ENCODE measurements around the gene ZNF747. TPM values are rescaled to one million over a fixed set of nuclear protein-coding genes. Genes with fewer than 3 reads are reported as not detected.
A peak's percentile ranks its signal among the peaks of the same experiment; 100 is the strongest.

The ZNF747 gene
- 9.7 TPM for total RNA-seq (ENCODE audit: unreplicated experiment)
- long read RNA-seq, partial matches to known transcripts: 0 of 3 reads
- long read RNA-seq, other reads (novel, unspliced or antisense): 1 of 3 reads

- H3K9me3 Mint-ChIP-seq (ENCODE audit: unreplicated experiment): no peaks in the 10 kb centered on the region
- peak within 1 kb of the TSS; percentile 97 for H3K27ac Mint-ChIP-seq (ENCODE audit: unreplicated experiment)
- peak; percentile 81 for DNase-seq (ENCODE audit: low spot score)
- H3K27me3 Mint-ChIP-seq (ENCODE audit: unreplicated experiment): peaks cover 2% of the 10 kb centered on the region
- H3K4me3 Mint-ChIP-seq (ENCODE audit: unreplicated experiment): peak within 1 kb of the TSS; percentile 96
- peaks cover 18% of the 10 kb centered on the region for H3K4me1 Mint-ChIP-seq (ENCODE audit: unreplicated experiment)
- TF ChIP-seq, protein P1, sequence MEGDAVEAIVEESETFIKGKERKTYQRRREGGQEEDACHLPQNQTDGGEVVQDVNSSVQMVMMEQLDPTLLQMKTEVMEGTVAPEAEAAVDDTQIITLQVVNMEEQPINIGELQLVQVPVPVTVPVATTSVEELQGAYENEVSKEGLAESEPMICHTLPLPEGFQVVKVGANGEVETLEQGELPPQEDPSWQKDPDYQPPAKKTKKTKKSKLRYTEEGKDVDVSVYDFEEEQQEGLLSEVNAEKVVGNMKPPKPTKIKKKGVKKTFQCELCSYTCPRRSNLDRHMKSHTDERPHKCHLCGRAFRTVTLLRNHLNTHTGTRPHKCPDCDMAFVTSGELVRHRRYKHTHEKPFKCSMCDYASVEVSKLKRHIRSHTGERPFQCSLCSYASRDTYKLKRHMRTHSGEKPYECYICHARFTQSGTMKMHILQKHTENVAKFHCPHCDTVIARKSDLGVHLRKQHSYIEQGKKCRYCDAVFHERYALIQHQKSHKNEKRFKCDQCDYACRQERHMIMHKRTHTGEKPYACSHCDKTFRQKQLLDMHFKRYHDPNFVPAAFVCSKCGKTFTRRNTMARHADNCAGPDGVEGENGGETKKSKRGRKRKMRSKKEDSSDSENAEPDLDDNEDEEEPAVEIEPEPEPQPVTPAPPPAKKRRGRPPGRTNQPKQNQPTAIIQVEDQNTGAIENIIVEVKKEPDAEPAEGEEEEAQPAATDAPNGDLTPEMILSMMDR (IDR thresholded peaks at IDR 0.05; ENCODE audit: unreplicated experiment): no peak
- H3K36me3 Mint-ChIP-seq (ENCODE audit: low read depth, unreplicated experiment): peaks cover 16% of the 10 kb centered on the region
Observed at GRCh38 chr16:30534368-30535105, at the start of gene ZNF747. TSS of gene ZNF747 (minus strand) at chr16:30534858. CDS start at chr16:30534679, 179 bp downstream.

GRCh38 chr16:30582611-30583340 lies 48.1 kb upstream of the ZNF747 start:
- Mint-ChIP-seq H3K9me3 (ENCODE audit: unreplicated experiment) (no peaks in the 10 kb centered on the region), H3K4me1 (ENCODE audit: unreplicated experiment) (peaks cover 24% of the 10 kb centered on the region), H3K27ac (ENCODE audit: unreplicated experiment) (peak overlapping the region; percentile 21), H3K4me3 (ENCODE audit: unreplicated experiment) (peak overlapping the region; percentile 60), H3K27me3 (ENCODE audit: unreplicated experiment) (peaks cover 3% of the 10 kb centered on the region), H3K36me3 (ENCODE audit: low read depth, unreplicated experiment) (peaks cover 18% of the 10 kb centered on the region)
- TF ChIP-seq, protein P1 (IDR thresholded peaks at IDR 0.05; ENCODE audit: unreplicated experiment): no peak
- no peak for DNase-seq (ENCODE audit: low spot score)

DNA sequence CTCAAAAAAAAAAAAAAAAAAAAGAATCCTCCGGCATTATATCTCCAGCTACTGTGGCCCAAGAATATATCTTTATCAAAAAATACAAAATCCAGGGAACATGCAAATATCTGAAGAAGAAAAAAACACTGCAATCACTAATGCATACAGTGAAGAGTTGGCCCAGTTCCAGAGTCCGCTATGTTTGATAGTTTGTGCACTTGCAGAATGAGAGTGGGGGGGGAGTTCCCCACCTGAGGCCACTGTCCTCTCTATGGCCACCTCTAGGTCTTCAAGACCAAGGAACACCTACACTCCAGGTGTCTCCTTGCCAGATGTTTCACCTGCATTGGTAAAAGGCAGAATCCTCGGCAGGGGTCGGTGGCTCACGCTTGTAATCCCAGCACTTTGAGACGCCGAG lies 46.8 kb upstream of the ZNF747 start:
- peaks cover 18% of the 10 kb centered on the region for H3K36me3 Mint-ChIP-seq (ENCODE audit: low read depth, unreplicated experiment)

DNA sequence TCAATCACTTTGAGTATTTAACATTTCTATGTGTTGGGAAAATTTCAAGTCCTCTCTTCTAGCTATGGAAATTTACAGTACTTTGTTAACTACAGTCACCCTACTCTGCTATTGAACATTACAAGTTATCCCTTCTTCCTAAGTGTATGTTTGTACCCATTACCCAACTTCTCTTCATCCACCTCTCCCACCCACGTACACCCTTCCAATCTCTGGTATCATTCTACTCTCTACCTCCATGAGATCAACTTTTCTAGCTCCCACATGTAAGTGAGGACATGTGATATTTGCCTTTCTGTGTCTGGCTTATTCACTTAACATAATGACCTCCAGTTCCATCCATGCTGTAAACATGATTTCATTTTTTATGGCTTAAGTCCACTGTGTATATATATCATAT lies 40.0 kb upstream of the ZNF747 start:
- Mint-ChIP-seq H3K36me3 (ENCODE audit: low read depth, unreplicated experiment) (peaks cover 9% of the 10 kb centered on the region), H3K27ac (ENCODE audit: unreplicated experiment) (peak overlapping the region; percentile 2), H3K4me1 (ENCODE audit: unreplicated experiment) (peaks cover 12% of the 10 kb centered on the region), H3K4me3 (ENCODE audit: unreplicated experiment) (peak overlapping the region; percentile 24), H3K9me3 (ENCODE audit: unreplicated experiment) (no peaks in the 10 kb centered on the region), H3K27me3 (ENCODE audit: unreplicated experiment) (peaks cover 2% of the 10 kb centered on the region)
- TF ChIP-seq, protein P1 (IDR thresholded peaks at IDR 0.05; ENCODE audit: unreplicated experiment): no peak
- DNase-seq (ENCODE audit: low spot score): no peak

More for the DNA sequence above, 46.8 kb upstream of the ZNF747 start:
- no peak overlapping the region for H3K27ac Mint-ChIP-seq (ENCODE audit: unreplicated experiment)
- H3K27me3 Mint-ChIP-seq (ENCODE audit: unreplicated experiment): peaks cover 3% of the 10 kb centered on the region
- DNase-seq (ENCODE audit: low spot score): no peak
- peaks cover 18% of the 10 kb centered on the region for H3K4me1 Mint-ChIP-seq (ENCODE audit: unreplicated experiment)
- no peaks in the 10 kb centered on the region for H3K9me3 Mint-ChIP-seq (ENCODE audit: unreplicated experiment)
- TF ChIP-seq, protein P1 (IDR thresholded peaks at IDR 0.05; ENCODE audit: unreplicated experiment): no peak
- no peak overlapping the region for H3K4me3 Mint-ChIP-seq (ENCODE audit: unreplicated experiment)
